Osteocyte (in vitro differentiated cells): ENCODE data around the gene KRT36. TPM values are rescaled to one million over a fixed set of nuclear protein-coding genes. Genes with fewer than 3 reads are reported as not detected.

Experiments used
- DNase-seq: peaks from one replicate; pipeline ENCODE4 v3.0.0; 2021; ENCODE audit warnings: mixed read lengths; ENCODE audit not compliant: unreplicated experiment; ENCODE audit errors: extremely low spot score
- H3K27ac Mint-ChIP-seq: one replicate; pipeline ENCODE4 v1.8.0; 2021; ENCODE audit warnings: mild to moderate bottlenecking, mixed read lengths; ENCODE audit not compliant: unreplicated experiment
- H3K27me3 Mint-ChIP-seq: one replicate; pipeline ENCODE4 v1.8.0; 2021; ENCODE audit warnings: mixed read lengths; ENCODE audit not compliant: unreplicated experiment
- H3K36me3 Mint-ChIP-seq: one replicate; pipeline ENCODE4 v1.8.0; 2021; ENCODE audit warnings: mixed read lengths; ENCODE audit not compliant: unreplicated experiment
- H3K4me1 Mint-ChIP-seq: one replicate; pipeline ENCODE4 v1.8.0; 2021; ENCODE audit warnings: mixed read lengths; ENCODE audit not compliant: unreplicated experiment
- H3K4me3 Mint-ChIP-seq: one replicate; pipeline ENCODE4 v1.8.0; 2021; ENCODE audit warnings: mild to moderate bottlenecking, moderate library complexity, mixed read lengths; ENCODE audit not compliant: unreplicated experiment
- H3K9me3 Mint-ChIP-seq: one replicate; pipeline ENCODE4 v1.8.0; 2021; ENCODE audit warnings: mixed read lengths; ENCODE audit not compliant: unreplicated experiment
- CTCF ChIP-seq: fragments of 200-600 bp; sonication (generic); IDR thresholded peaks from 2 replicates; pipeline ENCODE4 v1.5.0; 2021; ENCODE audit warnings: antibody characterized with exemption, mild to moderate bottlenecking, moderate library complexity
- total RNA-seq: library from RNA; stranded (reverse); gene quantifications from 2 replicates; pipeline ENCODE4 v1.2.1, GENCODE V29; 2021

The KRT36 gene
- total RNA-seq, 1 donor from 2014 or later, result not detected

- no peak overlapping the region for H3K4me3 Mint-ChIP-seq
- no peaks in the 10 kb centered on the region for H3K27me3 Mint-ChIP-seq
- no peak overlapping the region for H3K27ac Mint-ChIP-seq
- no peak for DNase-seq
- no peak for TF ChIP-seq CTCF
- no peaks in the 10 kb centered on the region for H3K9me3 Mint-ChIP-seq
- H3K4me1 Mint-ChIP-seq, result peaks cover 3% of the 10 kb centered on the region
- no peaks in the 10 kb centered on the region for H3K36me3 Mint-ChIP-seq
These were observed 13.5 kb upstream of the KRT36 start for GRCh38 chr17:41503202-41503601.

GRCh38 chr17:41500131-41500911 is 10.6 kb upstream of the KRT36 start:
- Mint-ChIP-seq H3K36me3 (no peaks in the 10 kb centered on the region), H3K4me3 (no peak overlapping the region), H3K27ac (no peak overlapping the region), H3K9me3 (no peaks in the 10 kb centered on the region), H3K27me3 (no peaks in the 10 kb centered on the region), H3K4me1 (peaks cover 6% of the 10 kb centered on the region)
- no peak for TF ChIP-seq CTCF
- DNase-seq, result no peak

GRCh38 chr17:41499714-41500113 is 10.0 kb upstream of the KRT36 start:
- Mint-ChIP-seq H3K27me3 (no peaks in the 10 kb centered on the region), H3K36me3 (no peaks in the 10 kb centered on the region), H3K4me1 (peaks cover 6% of the 10 kb centered on the region), H3K27ac (no peak overlapping the region), H3K9me3 (no peaks in the 10 kb centered on the region), H3K4me3 (no peak overlapping the region)
- TF ChIP-seq CTCF, result no peak
- DNase-seq, result no peak

GRCh38 chr17:41498276-41498675 is 8.6 kb upstream of the KRT36 start:
- H3K4me1 Mint-ChIP-seq, result peaks cover 12% of the 10 kb centered on the region
- H3K36me3 Mint-ChIP-seq, result no peaks in the 10 kb centered on the region
- TF ChIP-seq CTCF, result no peak
- no peak overlapping the region for H3K4me3 Mint-ChIP-seq
- no peaks in the 10 kb centered on the region for H3K9me3 Mint-ChIP-seq
- no peak for DNase-seq
- no peaks in the 10 kb centered on the region for H3K27me3 Mint-ChIP-seq
- no peak overlapping the region for H3K27ac Mint-ChIP-seq

- no peak for DNase-seq
- peaks cover 25% of the 10 kb centered on the region for H3K4me1 Mint-ChIP-seq
- H3K4me3 Mint-ChIP-seq, result no peak overlapping the region
- H3K9me3 Mint-ChIP-seq, result no peaks in the 10 kb centered on the region
- H3K36me3 Mint-ChIP-seq, result no peaks in the 10 kb centered on the region
- TF ChIP-seq CTCF, result peak; percentile 59
- no peak overlapping the region for H3K27ac Mint-ChIP-seq
- no peaks in the 10 kb centered on the region for H3K27me3 Mint-ChIP-seq
These were observed 7.2 kb upstream of the KRT36 start for GRCh38 chr17:41496803-41497484.
